Measurements from ENCODE around the gene CGB1.
"Not testable (repeated sequence)": the region's sequence is repeated elsewhere in the genome, so short reads cannot be mapped to it uniquely, and the experiment has no call there.

CGB1 gene

GRCh38 chr19:49058562-49058961 lies 21.9 kb upstream of the CGB1 start:
- peak; percentile 69 for DNase-seq (ENCODE audit: low read depth, low spot score)

- peak; percentile 85 for DNase-seq (ENCODE audit: low read depth, low spot score)
These were observed 21.0 kb upstream of the CGB1 start, which contains the start of gene CGB7 for GRCh38 chr19:49057636-49058234. CGB7 (minus strand) TSS chr19:49057749; CDS start chr19:49055375, 2,374 bp downstream.

- not testable (repeated sequence) for DNase-seq (ENCODE audit: low read depth, low spot score)
These were observed 20.4 kb upstream of the CGB1 start for GRCh38 chr19:49056902-49057596.

GRCh38 chr19:49056101-49056901 lies 19.6 kb upstream of the CGB1 start:
- DNase-seq (ENCODE audit: low read depth, low spot score) = peak; percentile 84

GRCh38 chr19:49050376-49051033 lies 13.8 kb upstream of the CGB1 start:
- DNase-seq (ENCODE audit: low read depth, low spot score) = peak; percentile 83

- DNase-seq (ENCODE audit: low read depth, low spot score) = not testable (repeated sequence)
These were observed 13.1 kb upstream of the CGB1 start for GRCh38 chr19:49049834-49050233.

GRCh38 chr19:49049011-49049410 lies 12.3 kb upstream of the CGB1 start, which contains the start of gene CGB8:
CGB8 (minus strand) TSS chr19:49049111; CDS start chr19:49048739, 372 bp downstream.
- DNase-seq (ENCODE audit: low read depth, low spot score) = not testable (repeated sequence)

- not testable (repeated sequence) for DNase-seq (ENCODE audit: low read depth, low spot score)
These were observed 6.9 kb upstream of the CGB1 start, which contains the start of gene CGB5 for GRCh38 chr19:49043548-49043947. CGB5 (plus strand) TSS chr19:49043848; CDS start chr19:49044210, 362 bp downstream.

- DNase-seq (ENCODE audit: low read depth, low spot score) = not testable (repeated sequence)
These were observed 6.0 kb upstream of the CGB1 start for GRCh38 chr19:49042666-49043065.

GRCh38 chr19:49042177-49042576 lies 5.5 kb upstream of the CGB1 start:
- peak; percentile 80 for DNase-seq (ENCODE audit: low read depth, low spot score)

GRCh38 chr19:49039736-49040135 lies 3.0 kb upstream of the CGB1 start:
- not testable (repeated sequence) for DNase-seq (ENCODE audit: low read depth, low spot score)

- DNase-seq (ENCODE audit: low read depth, low spot score) = peak; percentile 86
These were observed 2.0 kb upstream of the CGB1 start for GRCh38 chr19:49038557-49039276.

- not testable (repeated sequence) for DNase-seq (ENCODE audit: low read depth, low spot score)
These were observed 1.4 kb upstream of the CGB1 start for GRCh38 chr19:49038111-49038510.

GRCh38 chr19:49031642-49032301 lies 4.9 kb downstream of the CGB1 start, which contains the start of gene CGB2:
CGB2 (plus strand) TSS chr19:49031890; CDS start chr19:49032096, 206 bp downstream.
- not testable (repeated sequence) for DNase-seq (ENCODE audit: low read depth, low spot score)

GRCh38 chr19:49030323-49030722 lies 6.4 kb downstream of the CGB1 start:
- not testable (repeated sequence) for DNase-seq (ENCODE audit: low read depth, low spot score)

GRCh38 chr19:49029749-49030148 lies 6.9 kb downstream of the CGB1 start:
- peak; percentile 66 for DNase-seq (ENCODE audit: low read depth, low spot score)

GRCh38 chr19:49028686-49029085 lies 8.0 kb downstream of the CGB1 start:
- not testable (repeated sequence) for DNase-seq (ENCODE audit: low read depth, low spot score)

- DNase-seq (ENCODE audit: low read depth, low spot score) = peak; percentile 30
These were observed 11.1 kb downstream of the CGB1 start for GRCh38 chr19:49025599-49025998.

- not testable (repeated sequence) for DNase-seq (ENCODE audit: low read depth, low spot score)
These were observed 11.6 kb downstream of the CGB1 start for GRCh38 chr19:49025088-49025487.

GRCh38 chr19:49024233-49024632 lies 12.5 kb downstream of the CGB1 start, which contains the start of gene CGB3:
CGB3 (minus strand) TSS chr19:49024333; CDS start chr19:49023971, 362 bp downstream.
- not testable (repeated sequence) for DNase-seq (ENCODE audit: low read depth, low spot score)

Measured in astrocyte of the hippocampus (primary cell).